Adrenal gland (tissue), 12 donors: Measurements from ENCODE around the gene CTDSP1. TPM values are rescaled to one million over a fixed set of nuclear protein-coding genes. Genes with fewer than 3 reads are reported as not detected.
A peak's percentile ranks its signal among the peaks of the same experiment; 100 is the strongest.

ENCODE experiments used
- DNase-seq, 7 donors: peaks; one replicate each; pipeline ENCODE4 v3.0.0-alpha.2; 2019 to 2020
- H3K27ac ChIP-seq, 5 donors: fragments of 200-600 bp; sonication (generic) in 4 of 5; 1 replicate in 3 of 5; 2 replicates in 2 of 5; pipeline versions ENCODE4 v1.5.1 to v1.8.0; 2016 to 2020; ENCODE audit warnings: mild to moderate bottlenecking in 1 of 5
- H3K27me3 ChIP-seq: fragments of 200-600 bp; 2 replicates; pipeline ENCODE4 v1.8.0; 2021
- H3K36me3 ChIP-seq, 2 donors: fragments of 200-600 bp; replicated peaks in 1 of 2; 1 replicate in 1 of 2; 2 replicates in 1 of 2; pipeline versions ENCODE4 v1.5.1 to v1.8.0; 2018 to 2022
- H3K4me1 ChIP-seq, 2 donors: fragments of 200-600 bp; replicated peaks in 1 of 2; 1 replicate in 1 of 2; 2 replicates in 1 of 2; pipeline versions ENCODE4 v1.5.1 to v1.8.0; 2018 to 2021
- H3K4me3 ChIP-seq, 4 donors: fragments of 200-600 bp; sonication (generic) in 3 of 4; one replicate each; pipeline ENCODE4 v1.5.1; 2016 to 2018
- H3K9me3 ChIP-seq, 3 donors: fragments of 200-600 bp; sonication (generic) in 1 of 3; replicated peaks in 1 of 3; 1 replicate in 2 of 3; 2 replicates in 1 of 3; pipeline versions ENCODE4 v1.5.1 to v1.8.0; 2016 to 2021
- POLR2A ChIP-seq, 2 donors: fragments of 450-650 bp; IDR thresholded peaks; one replicate each; pipeline ENCODE4 v1.6.1; 2017; ENCODE audit warnings: antibody characterized with exemption in 2 of 2, mild to moderate bottlenecking in 2 of 2, moderate library complexity in 1 of 2
- WGBS, 4 donors: extraction: QIAGEN DNeasy Blood & Tissue Kit in 2 of 4; methylation state at CpG; one replicate each; pipeline versions ENCODE4 v1.1.5 to v1.1.7; 2013 to 2017; 5-methylcytosine and 5-hydroxymethylcytosine counted together
- intact Hi-C, 2 donors: fragments of 100-400 bp; cut with DNase I; formaldehyde crosslinking; loops; one replicate each; pipeline versions ENCODE4 v1.14.1 to v1.15.0; 2022 to 2023
- polyA plus RNA-seq, 3 donors: library from polyadenylated mRNA; stranded (reverse); fragments of 200-250 nt in 2 of 3; fragments of 350-450 nt in 1 of 3; fragmentation: Illumina TruSeq in 1 of 3; extraction: RNeasy Lipid Tissue Mini Kit (QIAGEN cat#74804) in 1 of 3; gene quantifications; one replicate each; pipeline ENCODE4 v1.2.3, GENCODE V29; 2013 to 2014
- total RNA-seq, 9 donors: library from RNA; depleted of rRNA in 4 of 9; stranded (reverse); fragments of >200 nt in 4 of 9; fragments of 120-200 nt in 1 of 9; fragmentation: NEBNext Ultra II Directional in 1 of 9; extraction: Animal tissue kit (Norgen Biotek cat#: 25700) in 1 of 9; gene quantifications; one replicate each; pipeline versions ENCODE4 v1.1.0 to v1.2.4, GENCODE V29; 2013 to 2023
- TF ChIP-seq, protein P1 (sequence below), 6 experiments: fragments of 450-650 bp in 4 of 6; fragments of 200-600 bp in 2 of 6; sonication (generic) in 1 of 6; IDR thresholded peaks; 1 replicate in 5 of 6; 2 replicates in 1 of 6; pipeline versions ENCODE4 v1.5.1 to v1.8.0; 2016 to 2021; ENCODE audit warnings: antibody characterized with exemption in 6 of 6, mild to moderate bottlenecking in 2 of 6, moderate library complexity in 1 of 6
- donor health status: healthy with polysubstance abuse.
- donor health status: Bipolar disorder and iron deficiency.
- donor health status: DM: yes; HTN: yes; CAD: no.
- donor health status: DM: no; HTN: no; CAD: no.
- donor health status: DM: no; HTN: no; CAD: no.
- donor health status: DM: yes; HTN: yes; CAD: no.

CTDSP1 gene
- total and polyA plus RNA-seq, 12 donors = 34.0 to 161 (median 109) TPM

- no peak for DNase-seq
- 88 to 100% (median 91%) methylated on average over 4 to 6 of the region's 6 CpGs for WGBS, 4 donors
- TF ChIP-seq, protein P1, sequence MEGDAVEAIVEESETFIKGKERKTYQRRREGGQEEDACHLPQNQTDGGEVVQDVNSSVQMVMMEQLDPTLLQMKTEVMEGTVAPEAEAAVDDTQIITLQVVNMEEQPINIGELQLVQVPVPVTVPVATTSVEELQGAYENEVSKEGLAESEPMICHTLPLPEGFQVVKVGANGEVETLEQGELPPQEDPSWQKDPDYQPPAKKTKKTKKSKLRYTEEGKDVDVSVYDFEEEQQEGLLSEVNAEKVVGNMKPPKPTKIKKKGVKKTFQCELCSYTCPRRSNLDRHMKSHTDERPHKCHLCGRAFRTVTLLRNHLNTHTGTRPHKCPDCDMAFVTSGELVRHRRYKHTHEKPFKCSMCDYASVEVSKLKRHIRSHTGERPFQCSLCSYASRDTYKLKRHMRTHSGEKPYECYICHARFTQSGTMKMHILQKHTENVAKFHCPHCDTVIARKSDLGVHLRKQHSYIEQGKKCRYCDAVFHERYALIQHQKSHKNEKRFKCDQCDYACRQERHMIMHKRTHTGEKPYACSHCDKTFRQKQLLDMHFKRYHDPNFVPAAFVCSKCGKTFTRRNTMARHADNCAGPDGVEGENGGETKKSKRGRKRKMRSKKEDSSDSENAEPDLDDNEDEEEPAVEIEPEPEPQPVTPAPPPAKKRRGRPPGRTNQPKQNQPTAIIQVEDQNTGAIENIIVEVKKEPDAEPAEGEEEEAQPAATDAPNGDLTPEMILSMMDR (IDR thresholded peaks at IDR 0.05) = no peak
- no peak for TF ChIP-seq POLR2A (IDR thresholded peaks at IDR 0.05)
- peak overlapping the region in 1 of 4 donors; percentile 34 for H3K4me3 ChIP-seq
- intact Hi-C loops = no loop called here
- H3K9me3 ChIP-seq = no peaks in the 10 kb centered on the region
- peak overlapping the region; percentile 11 to 91 (median 42) for H3K27ac ChIP-seq
- no peaks in the 10 kb centered on the region for H3K27me3 ChIP-seq
- H3K36me3 ChIP-seq = no peaks in the 10 kb centered on the region
- H3K4me1 ChIP-seq = peaks cover 0 to 7% of the 10 kb centered on the region in 2 donors
Observed at GRCh38 chr2:218382785-218383184, 16.9 kb upstream of the CTDSP1 start.

GRCh38 chr2:218383892-218384519 is 15.7 kb upstream of the CTDSP1 start:
- Histone ChIP-seq H3K4me3 (peak overlapping the region in 1 of 4 donors; percentile 34), H3K27me3 (no peaks in the 10 kb centered on the region), H3K4me1 (peaks cover 0 to 7% of the 10 kb centered on the region in 2 donors), H3K27ac (peak overlapping the region in 2 of 5 donors; percentile 30 to 91), H3K36me3 (no peaks in the 10 kb centered on the region), H3K9me3 (no peaks in the 10 kb centered on the region)
- WGBS, 4 donors = 76 to 87% (median 81%) methylated on average over 10 of the region's 10 CpGs
- TF ChIP-seq, protein P1 (IDR thresholded peaks at IDR 0.05) = no peak
- TF ChIP-seq POLR2A (IDR thresholded peaks at IDR 0.05) = no peak
- intact Hi-C loops = no loop called here
- DNase-seq = no peak

- no peak overlapping the region for H3K27ac ChIP-seq
- peak overlapping the region in 1 of 4 donors; percentile 2 for H3K4me3 ChIP-seq
- H3K36me3 ChIP-seq = no peaks in the 10 kb centered on the region
- DNase-seq = no peak
- WGBS, 4 donors = 83 to 89% (median 88%) methylated on average over 1 to 9 of the region's 9 CpGs
- H3K4me1 ChIP-seq = peaks cover 0 to 7% of the 10 kb centered on the region in 2 donors
- H3K9me3 ChIP-seq = no peaks in the 10 kb centered on the region
- intact Hi-C loops = no loop called here
- no peaks in the 10 kb centered on the region for H3K27me3 ChIP-seq
- TF ChIP-seq POLR2A (IDR thresholded peaks at IDR 0.05) = no peak
- TF ChIP-seq, protein P1 (IDR thresholded peaks at IDR 0.05) = no peak
Observed at GRCh38 chr2:218384975-218385374, 14.7 kb upstream of the CTDSP1 start.

- peaks cover 0 to 7% of the 10 kb centered on the region in 2 donors for H3K4me1 ChIP-seq
- peak overlapping the region in 2 of 5 donors; percentile 78 to 81 for H3K27ac ChIP-seq
- H3K27me3 ChIP-seq = no peaks in the 10 kb centered on the region
- H3K9me3 ChIP-seq = no peaks in the 10 kb centered on the region
- DNase-seq = no peak
- TF ChIP-seq POLR2A (IDR thresholded peaks at IDR 0.05) = no peak
- TF ChIP-seq, protein P1 (IDR thresholded peaks at IDR 0.05) = no peak
- 73 to 78% (median 74%) methylated on average over 17 to 23 of the region's 23 CpGs for WGBS, 4 donors
- intact Hi-C loops = no loop called here
- H3K4me3 ChIP-seq = peak overlapping the region in 1 of 4 donors; percentile 59
- no peaks in the 10 kb centered on the region for H3K36me3 ChIP-seq
Observed at GRCh38 chr2:218386505-218387368, 12.9 kb upstream of the CTDSP1 start.
